Measurements from ENCODE around the gene CELSR2.

CELSR2 gene

DNA sequence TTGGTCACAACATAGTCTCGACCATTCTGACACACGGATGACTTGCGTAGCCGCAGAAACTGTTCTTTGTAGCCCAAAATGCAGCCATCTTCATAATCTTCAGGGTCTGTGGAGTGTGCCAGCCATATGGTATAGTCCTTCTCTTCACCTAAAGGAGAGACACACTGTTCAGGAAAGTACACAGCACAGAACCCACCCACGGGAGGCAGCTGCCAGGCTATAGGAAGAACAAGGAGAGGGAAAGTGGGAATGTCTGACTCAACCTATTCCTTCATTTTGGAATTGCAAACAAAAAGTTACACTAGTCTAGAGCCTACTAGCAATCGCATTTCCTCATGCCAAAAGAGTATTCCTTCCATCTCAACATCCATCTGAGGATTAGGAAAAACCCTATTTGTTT is 73.6 kb downstream of the CELSR2 start:
- no peak for DNase-seq
- no peak overlapping the region for H3K4me3 ChIP-seq (ENCODE audit: low read depth in 1 of 2, low read length in 2 of 2)
- H3K4me2 ChIP-seq (ENCODE audit: insufficient read depth, low read length): no peak overlapping the region
- H3K79me2 ChIP-seq (ENCODE audit: insufficient read depth, low read length): no peaks in the 10 kb centered on the region
- no peak for ATAC-seq (ENCODE audit: insufficient read depth, low read depth)
- H3K9ac ChIP-seq (ENCODE audit: low read depth, low read length): no peak overlapping the region
- no peaks in the 10 kb centered on the region for H3K27me3 ChIP-seq (ENCODE audit: insufficient read depth, low read length, poor library complexity)
- TF ChIP-seq, protein P1, sequence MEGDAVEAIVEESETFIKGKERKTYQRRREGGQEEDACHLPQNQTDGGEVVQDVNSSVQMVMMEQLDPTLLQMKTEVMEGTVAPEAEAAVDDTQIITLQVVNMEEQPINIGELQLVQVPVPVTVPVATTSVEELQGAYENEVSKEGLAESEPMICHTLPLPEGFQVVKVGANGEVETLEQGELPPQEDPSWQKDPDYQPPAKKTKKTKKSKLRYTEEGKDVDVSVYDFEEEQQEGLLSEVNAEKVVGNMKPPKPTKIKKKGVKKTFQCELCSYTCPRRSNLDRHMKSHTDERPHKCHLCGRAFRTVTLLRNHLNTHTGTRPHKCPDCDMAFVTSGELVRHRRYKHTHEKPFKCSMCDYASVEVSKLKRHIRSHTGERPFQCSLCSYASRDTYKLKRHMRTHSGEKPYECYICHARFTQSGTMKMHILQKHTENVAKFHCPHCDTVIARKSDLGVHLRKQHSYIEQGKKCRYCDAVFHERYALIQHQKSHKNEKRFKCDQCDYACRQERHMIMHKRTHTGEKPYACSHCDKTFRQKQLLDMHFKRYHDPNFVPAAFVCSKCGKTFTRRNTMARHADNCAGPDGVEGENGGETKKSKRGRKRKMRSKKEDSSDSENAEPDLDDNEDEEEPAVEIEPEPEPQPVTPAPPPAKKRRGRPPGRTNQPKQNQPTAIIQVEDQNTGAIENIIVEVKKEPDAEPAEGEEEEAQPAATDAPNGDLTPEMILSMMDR (IDR thresholded peaks at IDR 0.05; ENCODE audit: borderline replicate concordance, extremely low read depth, low read length, poor library complexity, severe bottlenecking): no peak
- no peak for TF ChIP-seq EZH2 (IDR thresholded peaks at IDR 0.05; ENCODE audit: borderline replicate concordance, low read depth, low read length, severe bottlenecking)
- no peaks in the 10 kb centered on the region for H3K9me3 ChIP-seq (ENCODE audit: insufficient read depth, low read length, severe bottlenecking)
- H3K4me1 ChIP-seq (ENCODE audit: insufficient read depth, low read length): no peaks in the 10 kb centered on the region
- H3K27ac ChIP-seq (ENCODE audit: low read length): no peak overlapping the region
- H2AFZ ChIP-seq (ENCODE audit: low read depth, low read length): no peak overlapping the region
- peaks cover 86% of the 10 kb centered on the region for H3K36me3 ChIP-seq (ENCODE audit: insufficient read depth, low read length)
- no peaks in the 10 kb centered on the region for H4K20me1 ChIP-seq (ENCODE audit: insufficient read depth, low read length)

Measured in DND-41 (cell line).